K562 (cell line): ENCODE measurements around the gene MBD4. TPM values are rescaled to one million over a fixed set of nuclear protein-coding genes. Genes with fewer than 3 reads are reported as not detected.

Experiments used
- ASH1L ChIP-seq: fragments of 450-650 bp; IDR thresholded peaks from 2 replicates; pipeline ENCODE4 v1.6.1; 2018; ENCODE audit warnings: borderline replicate concordance, mild to moderate bottlenecking, low read depth; ENCODE audit not compliant: partially characterized antibody
- DIDO1 ChIP-seq: fragments of 450-650 bp; IDR thresholded peaks from 2 replicates; pipeline ENCODE4 v1.6.1; 2016; ENCODE audit warnings: low read depth, missing biosample characterization, missing genetic modification characterization
- DMBX1 ChIP-seq: fragments of 250-450 bp; sonication (Bioruptor Pico); IDR thresholded peaks from 2 replicates; pipeline ENCODE4 v1.8.0; 2022; ENCODE audit warnings: inconsistent platforms, mild to moderate bottlenecking, moderate library complexity, borderline replicate concordance
- HDAC1 ChIP-seq, 2 experiments: fragments of 450-650 bp; IDR thresholded peaks; 2 replicates each; pipeline ENCODE4 v1.6.1; 2016 to 2017; ENCODE audit warnings: inconsistent platforms in 1 of 2, mild to moderate bottlenecking in 1 of 2, moderate library complexity in 1 of 2
- MCM7 ChIP-seq, 2 experiments: fragments of 450-650 bp; IDR thresholded peaks; 2 replicates each; pipeline ENCODE4 v1.6.1; 2016 to 2018
- MECOM ChIP-seq: fragments of 250-450 bp; sonication (Bioruptor Pico); IDR thresholded peaks from 2 replicates; pipeline ENCODE4 v1.8.0; 2022; ENCODE audit warnings: inconsistent platforms
- NCOA2 ChIP-seq, 2 experiments: fragments of 450-650 bp; IDR thresholded peaks; 2 replicates each; pipeline ENCODE4 v1.6.1; 2018; ENCODE audit warnings: mild to moderate bottlenecking in 2 of 2, moderate library complexity in 1 of 2; ENCODE audit not compliant: partially characterized antibody in 2 of 2
- NFXL1 ChIP-seq: fragments of 450-650 bp; formaldehyde crosslinking; IDR thresholded peaks from 2 replicates; pipeline ENCODE4 v1.4.0; 2021; ENCODE audit warnings: mild to moderate bottlenecking
- PHF20 ChIP-seq: fragments of 450-650 bp; IDR thresholded peaks from 2 replicates; pipeline ENCODE4 v1.6.1; 2018; ENCODE audit not compliant: partially characterized antibody
- RAD21 ChIP-seq, 2 experiments: fragments of 250-450 bp in 1 of 2; fragments of 450-650 bp in 1 of 2; sonication (Bioruptor Pico) in 1 of 2; formaldehyde crosslinking in 1 of 2; IDR thresholded peaks in 1 of 2; conservative IDR thresholded peaks in 1 of 2; 2 replicates each; pipeline versions ENCODE4 v1.4.0 to v1.8.0; 2020 to 2022; ENCODE audit warnings: mild to moderate bottlenecking in 2 of 2, moderate library complexity in 1 of 2
- RBM14 ChIP-seq: fragments of 200-400 bp; formaldehyde crosslinking; IDR thresholded peaks from 2 replicates; pipeline ENCODE4 v1.6.1; 2018; ENCODE audit warnings: low read depth, mild to moderate bottlenecking, low read length, moderate library complexity, borderline replicate concordance; ENCODE audit not compliant: insufficient read depth
- RBM17 ChIP-seq: fragments of 200-400 bp; formaldehyde crosslinking; IDR thresholded peaks from 2 replicates; pipeline ENCODE4 v1.6.1; 2017; ENCODE audit warnings: low read depth, mild to moderate bottlenecking, low read length, borderline replicate concordance
- SMAD4 ChIP-seq: fragments of 250-450 bp; sonication (Bioruptor Pico); conservative IDR thresholded peaks from 2 replicates; pipeline ENCODE4 v1.8.0; 2021; ENCODE audit warnings: inconsistent platforms, mild to moderate bottlenecking, moderate library complexity
- SMARCA4 ChIP-seq: fragments of 450-650 bp; IDR thresholded peaks from 2 replicates; pipeline ENCODE4 v1.6.1; 2016
- THRAP3 ChIP-seq: fragments of 450-650 bp; IDR thresholded peaks from 2 replicates; pipeline ENCODE4 v1.6.1; 2016; ENCODE audit warnings: mild to moderate bottlenecking, inconsistent platforms, borderline replicate concordance
- ZZZ3 ChIP-seq: fragments of 450-650 bp; IDR thresholded peaks from 2 replicates; pipeline ENCODE4 v1.6.1; 2016; ENCODE audit warnings: antibody characterized with exemption, mild to moderate bottlenecking, moderate library complexity
- polyA plus RNA-seq, 8 experiments: library from polyadenylated mRNA; depleted of rRNA in 4 of 8; stranded (reverse) in 5 of 8; unstranded in 3 of 8; fragments of >200 nt; fragmentation: Nextera tagmentation in 2 of 8; fragmentation: Illumina TruSeq in 1 of 8; extraction: Ambion mirVana in 2 of 8; extraction: Trizol in 1 of 8; gene quantifications; 2 replicates each; pipeline versions ENCODE4 v1.2.1 to v1.2.3, GENCODE V29; 2011 to 2014; ENCODE audit warnings: inconsistent platforms in 1 of 8, missing spikeins in 1 of 8
- total RNA-seq, 7 experiments: library from RNA; depleted of rRNA in 6 of 7; stranded (reverse); fragments of >200 nt in 6 of 7; fragmentation: Illumina TruSeq in 2 of 7; extraction: Trizol in 2 of 7; gene quantifications; 2 replicates each; pipeline versions ENCODE4 v1.2.1 to v1.2.3, GENCODE V29; 2011 to 2021; ENCODE audit warnings: low replicate concordance in 1 of 7
- TF ChIP-seq, protein P1 (sequence below): fragments of 450-650 bp; IDR thresholded peaks from one replicate; pipeline ENCODE4 v1.6.1; 2018; ENCODE audit warnings: mild to moderate bottlenecking, moderate library complexity; ENCODE audit not compliant: partially characterized antibody
- TF ChIP-seq, protein P2 (sequence below): fragments of 150-350 bp; conservative IDR thresholded peaks from 2 replicates; pipeline ENCODE4 v1.6.1; 2014; ENCODE audit warnings: low read length
- TF ChIP-seq, protein P3 (sequence below): IDR thresholded peaks from 2 replicates; pipeline ENCODE4 v1.6.1; 2012; ENCODE audit warnings: low read depth, low read length, improper control_type of control experiment, borderline replicate concordance
- TF ChIP-seq, protein P4 (sequence below): sonication (generic); formaldehyde crosslinking; IDR thresholded peaks from 2 replicates; pipeline ENCODE4 v1.8.0; 2022; ENCODE audit warnings: missing genetic modification reagents, mild to moderate bottlenecking, borderline replicate concordance

MBD4 gene
- total and polyA plus RNA-seq, 9 of the 15 experiments (the other 6 are each of a cell fraction or from before 2014, with no cell fraction given) = 13.3 to 63.9 (median 39.0) TPM

DNA sequence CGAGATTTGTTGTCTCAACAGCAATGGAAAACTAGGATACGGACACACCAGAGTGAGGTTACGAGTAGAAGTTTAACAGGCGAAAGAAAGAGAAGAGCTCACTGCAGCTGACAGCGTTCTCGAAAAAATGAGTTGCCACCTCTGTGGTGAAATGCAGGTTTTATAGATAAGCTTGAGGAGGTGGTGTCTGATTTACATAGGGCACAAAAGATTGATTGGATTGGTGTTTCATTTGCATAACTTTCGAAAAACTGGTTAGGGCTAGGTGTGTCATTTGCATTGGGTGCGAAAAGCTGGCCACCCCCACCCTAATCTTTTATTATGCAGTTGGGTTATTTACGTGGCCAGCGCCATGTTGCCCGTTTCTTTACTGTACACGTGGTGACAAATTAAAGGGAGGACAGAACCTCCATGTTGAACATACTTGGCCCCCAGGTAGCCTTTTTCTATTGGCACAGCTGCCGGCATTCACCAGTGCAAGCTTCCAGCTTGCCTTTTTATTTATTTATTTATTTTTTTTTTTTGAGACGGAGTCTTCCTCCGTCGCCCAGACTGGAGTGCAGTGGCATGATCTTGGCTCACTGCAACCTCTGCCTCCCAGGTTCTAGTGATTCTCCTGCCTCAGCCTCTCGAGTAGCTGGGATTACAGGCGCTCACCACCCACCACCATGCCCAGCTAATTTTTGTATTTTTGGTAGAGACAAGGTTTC is 8.6 kb upstream of the MBD4 start (continued):
- TF ChIP-seq, protein P1, sequence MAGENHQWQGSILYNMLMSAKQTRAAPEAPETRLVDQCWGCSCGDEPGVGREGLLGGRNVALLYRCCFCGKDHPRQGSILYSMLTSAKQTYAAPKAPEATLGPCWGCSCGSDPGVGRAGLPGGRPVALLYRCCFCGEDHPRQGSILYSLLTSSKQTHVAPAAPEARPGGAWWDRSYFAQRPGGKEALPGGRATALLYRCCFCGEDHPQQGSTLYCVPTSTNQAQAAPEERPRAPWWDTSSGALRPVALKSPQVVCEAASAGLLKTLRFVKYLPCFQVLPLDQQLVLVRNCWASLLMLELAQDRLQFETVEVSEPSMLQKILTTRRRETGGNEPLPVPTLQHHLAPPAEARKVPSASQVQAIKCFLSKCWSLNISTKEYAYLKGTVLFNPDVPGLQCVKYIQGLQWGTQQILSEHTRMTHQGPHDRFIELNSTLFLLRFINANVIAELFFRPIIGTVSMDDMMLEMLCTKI = no peak
- TF ChIP-seq MECOM (CRISPR knock-in tag) (no peak), THRAP3 (no peak), NCOA2 (IDR thresholded peaks at IDR 0.05; ENCODE audit: partially characterized antibody in 2 of 2) (no peak), RBM14 (no peak), ZZZ3 (no peak), RAD21 (CRISPR knock-in tag; conservative IDR thresholded peaks at IDR 0.05 in 1 of 2, IDR thresholded peaks at IDR 0.05 in 1 of 2) (0 out of 4 replicates have a peak, but pooled peaks of 1 of the 2 experiments have one; percentile 4), NFXL1 (CRISPR knock-in tag) (no peak), MCM7 (IDR thresholded peaks at IDR 0.05) (peak in 1 of 2 experiments; percentile 60; a peak in 1 of 4 replicates), PHF20 (no peak), RBM17 (no peak), ASH1L (no peak), HDAC1 (IDR thresholded peaks at IDR 0.05) (no peak), DMBX1 (no peak), SMAD4 (CRISPR knock-in tag) (no peak), DIDO1 (tag) (no peak), SMARCA4 (no peak)
- TF ChIP-seq, protein P2, sequence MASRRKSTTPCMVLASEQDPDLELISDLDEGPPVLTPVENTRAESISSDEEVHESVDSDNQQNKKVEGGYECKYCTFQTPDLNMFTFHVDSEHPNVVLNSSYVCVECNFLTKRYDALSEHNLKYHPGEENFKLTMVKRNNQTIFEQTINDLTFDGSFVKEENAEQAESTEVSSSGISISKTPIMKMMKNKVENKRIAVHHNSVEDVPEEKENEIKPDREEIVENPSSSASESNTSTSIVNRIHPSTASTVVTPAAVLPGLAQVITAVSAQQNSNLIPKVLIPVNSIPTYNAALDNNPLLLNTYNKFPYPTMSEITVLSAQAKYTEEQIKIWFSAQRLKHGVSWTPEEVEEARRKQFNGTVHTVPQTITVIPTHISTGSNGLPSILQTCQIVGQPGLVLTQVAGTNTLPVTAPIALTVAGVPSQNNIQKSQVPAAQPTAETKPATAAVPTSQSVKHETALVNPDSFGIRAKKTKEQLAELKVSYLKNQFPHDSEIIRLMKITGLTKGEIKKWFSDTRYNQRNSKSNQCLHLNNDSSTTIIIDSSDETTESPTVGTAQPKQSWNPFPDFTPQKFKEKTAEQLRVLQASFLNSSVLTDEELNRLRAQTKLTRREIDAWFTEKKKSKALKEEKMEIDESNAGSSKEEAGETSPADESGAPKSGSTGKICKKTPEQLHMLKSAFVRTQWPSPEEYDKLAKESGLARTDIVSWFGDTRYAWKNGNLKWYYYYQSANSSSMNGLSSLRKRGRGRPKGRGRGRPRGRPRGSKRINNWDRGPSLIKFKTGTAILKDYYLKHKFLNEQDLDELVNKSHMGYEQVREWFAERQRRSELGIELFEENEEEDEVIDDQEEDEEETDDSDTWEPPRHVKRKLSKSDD = no peak
- TF ChIP-seq, protein P3, sequence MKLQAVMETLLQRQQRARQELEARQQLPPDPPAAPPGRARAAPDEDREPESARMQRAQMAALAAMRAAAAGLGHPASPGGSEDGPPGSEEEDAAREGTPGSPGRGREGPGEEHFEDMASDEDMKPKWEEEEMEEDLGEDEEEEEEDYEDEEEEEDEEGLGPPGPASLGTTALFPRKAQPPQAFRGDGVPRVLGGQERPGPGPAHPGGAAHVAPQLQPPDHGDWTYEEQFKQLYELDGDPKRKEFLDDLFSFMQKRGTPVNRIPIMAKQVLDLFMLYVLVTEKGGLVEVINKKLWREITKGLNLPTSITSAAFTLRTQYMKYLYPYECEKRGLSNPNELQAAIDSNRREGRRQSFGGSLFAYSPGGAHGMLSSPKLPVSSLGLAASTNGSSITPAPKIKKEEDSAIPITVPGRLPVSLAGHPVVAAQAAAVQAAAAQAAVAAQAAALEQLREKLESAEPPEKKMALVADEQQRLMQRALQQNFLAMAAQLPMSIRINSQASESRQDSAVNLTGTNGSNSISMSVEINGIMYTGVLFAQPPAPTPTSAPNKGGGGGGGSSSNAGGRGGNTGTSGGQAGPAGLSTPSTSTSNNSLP = peak; percentile 80
- TF ChIP-seq, protein P4, sequence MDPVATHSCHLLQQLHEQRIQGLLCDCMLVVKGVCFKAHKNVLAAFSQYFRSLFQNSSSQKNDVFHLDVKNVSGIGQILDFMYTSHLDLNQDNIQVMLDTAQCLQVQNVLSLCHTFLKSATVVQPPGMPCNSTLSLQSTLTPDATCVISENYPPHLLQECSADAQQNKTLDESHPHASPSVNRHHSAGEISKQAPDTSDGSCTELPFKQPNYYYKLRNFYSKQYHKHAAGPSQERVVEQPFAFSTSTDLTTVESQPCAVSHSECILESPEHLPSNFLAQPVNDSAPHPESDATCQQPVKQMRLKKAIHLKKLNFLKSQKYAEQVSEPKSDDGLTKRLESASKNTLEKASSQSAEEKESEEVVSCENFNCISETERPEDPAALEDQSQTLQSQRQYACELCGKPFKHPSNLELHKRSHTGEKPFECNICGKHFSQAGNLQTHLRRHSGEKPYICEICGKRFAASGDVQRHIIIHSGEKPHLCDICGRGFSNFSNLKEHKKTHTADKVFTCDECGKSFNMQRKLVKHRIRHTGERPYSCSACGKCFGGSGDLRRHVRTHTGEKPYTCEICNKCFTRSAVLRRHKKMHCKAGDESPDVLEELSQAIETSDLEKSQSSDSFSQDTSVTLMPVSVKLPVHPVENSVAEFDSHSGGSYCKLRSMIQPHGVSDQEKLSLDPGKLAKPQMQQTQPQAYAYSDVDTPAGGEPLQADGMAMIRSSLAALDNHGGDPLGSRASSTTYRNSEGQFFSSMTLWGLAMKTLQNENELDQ (CRISPR knock-in tag) = no peak
